Activated T-cell treated with anti-CD3 and anti-CD28 coated beads, Interleukin-2, amount 50 U/mL, for 1 hour (primary cell): ENCODE data around the gene MRPL53.

ENCODE experiments used
- DNase-seq: peaks from one replicate; pipeline ENCODE4 v3.0.0-alpha.2; 2020

Gene MRPL53

DNA sequence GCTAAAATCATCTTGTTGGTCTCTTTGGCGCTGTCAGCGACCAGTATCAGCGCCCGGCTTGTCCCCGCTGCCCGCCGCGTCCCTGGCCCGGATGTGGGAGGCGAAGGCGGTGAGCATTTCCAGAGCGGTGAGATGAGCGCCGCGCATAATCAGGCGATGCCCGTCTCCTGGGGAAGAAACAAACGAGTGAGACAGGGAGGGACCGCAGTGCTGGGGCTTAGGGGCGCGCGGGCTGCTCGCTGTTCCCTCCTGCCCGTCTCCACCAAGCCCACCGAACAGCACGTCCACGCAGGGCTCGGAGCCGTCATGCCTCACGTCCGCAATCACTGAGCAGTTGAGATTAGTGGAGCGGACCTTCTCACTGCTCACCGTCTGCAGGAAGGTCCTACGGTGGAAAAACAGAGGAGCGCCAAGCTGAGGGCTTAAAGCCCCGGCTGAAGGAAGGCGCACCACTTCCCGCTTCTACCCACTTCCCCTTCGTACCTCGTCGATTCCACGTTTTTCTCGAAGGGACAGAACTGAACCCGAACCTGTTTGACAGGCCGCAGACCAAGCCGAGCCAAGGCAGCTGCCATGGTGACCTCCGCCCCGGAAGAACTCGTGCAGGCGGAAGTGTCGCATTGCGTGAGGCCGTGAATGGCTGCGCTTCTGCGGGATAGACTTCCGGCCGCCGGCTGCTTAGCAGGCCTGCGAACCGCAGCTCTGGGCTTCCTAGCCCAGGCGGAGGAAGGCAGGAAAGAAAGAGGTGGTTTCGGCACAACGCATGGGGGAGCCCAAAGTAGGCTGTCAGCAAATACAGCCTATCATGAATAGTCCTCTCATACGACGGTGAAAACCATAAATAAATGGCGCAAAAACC is at the start of gene MRPL53:
TSS of gene MRPL53 (minus strand) at position 595 of the 859 bp plus-strand sequence. CDS start at position 575, 20 bp downstream.
- DNase-seq = peak; percentile 97

DNA sequence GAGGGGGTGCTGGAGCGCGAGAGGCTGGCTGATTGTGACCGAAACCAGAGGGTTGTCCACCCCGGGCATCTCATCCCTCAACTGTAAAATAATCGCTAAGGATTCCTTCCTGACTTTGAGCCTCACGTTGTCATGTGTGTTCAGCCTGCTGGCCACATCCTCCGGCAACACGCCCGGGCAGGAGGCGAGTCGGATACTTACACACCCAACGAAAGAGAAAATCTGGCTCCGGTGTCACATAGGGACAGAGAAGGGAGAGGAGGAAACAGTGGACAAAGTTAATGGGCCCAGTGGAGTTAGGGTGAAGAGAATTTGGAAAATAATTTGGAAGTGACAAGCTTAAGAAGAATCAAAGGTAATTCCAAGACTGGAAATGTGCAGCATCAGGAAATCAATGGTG is 44.2 kb upstream of the MRPL53 start:
- no peak for DNase-seq

- peak; percentile 81 for DNase-seq
Measured at GRCh38 chr2:74515981-74516633, 43.6 kb upstream of the MRPL53 start.

DNA sequence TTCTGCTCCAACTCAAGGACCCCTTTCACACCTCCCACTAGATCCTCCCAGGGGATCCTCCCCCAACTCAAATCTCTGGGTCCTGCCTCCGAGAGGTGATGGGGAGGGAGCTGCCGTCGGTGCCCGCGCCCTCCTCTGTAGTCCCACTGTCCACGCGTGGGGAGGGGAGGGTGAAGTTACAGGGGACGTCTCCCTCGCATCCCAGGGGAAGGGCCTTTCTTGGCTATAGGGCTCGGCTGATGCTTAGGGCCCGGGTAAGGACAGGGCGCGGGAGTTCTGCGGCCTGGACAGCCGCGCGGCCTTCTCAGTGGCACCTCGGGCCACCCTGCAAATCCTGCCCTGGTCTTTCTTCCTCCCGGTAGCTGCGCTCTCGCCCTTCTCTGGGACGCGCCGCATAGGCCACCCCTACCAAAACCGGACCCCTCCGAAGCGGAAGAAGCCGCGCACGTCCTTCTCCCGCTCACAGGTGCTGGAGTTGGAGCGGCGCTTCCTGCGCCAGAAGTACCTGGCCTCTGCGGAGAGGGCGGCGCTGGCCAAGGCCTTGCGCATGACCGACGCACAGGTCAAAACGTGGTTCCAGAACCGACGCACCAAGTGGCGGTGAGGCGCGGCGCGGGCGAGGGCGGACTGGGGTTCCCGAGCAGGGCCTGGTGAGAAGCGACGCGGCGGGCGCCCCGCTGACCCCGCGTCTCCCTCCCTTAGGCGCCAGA is 42.9 kb upstream of the MRPL53 start:
- no peak for DNase-seq

- peak; percentile 45 for DNase-seq
Measured at GRCh38 chr2:74514368-74515270, 42.1 kb upstream of the MRPL53 start, which contains the start of gene TLX2. TSS of gene TLX2 (plus strand) at chr2:74514450. CDS start at chr2:74514807, 357 bp downstream.

- peak; percentile 49 for DNase-seq
Measured at GRCh38 chr2:74513605-74514367, 41.3 kb upstream of the MRPL53 start.

- no peak for DNase-seq
Measured at GRCh38 chr2:74512744-74513604, 40.5 kb upstream of the MRPL53 start.

- DNase-seq = no peak
Measured at GRCh38 chr2:74511104-74511989, 38.9 kb upstream of the MRPL53 start.

DNA sequence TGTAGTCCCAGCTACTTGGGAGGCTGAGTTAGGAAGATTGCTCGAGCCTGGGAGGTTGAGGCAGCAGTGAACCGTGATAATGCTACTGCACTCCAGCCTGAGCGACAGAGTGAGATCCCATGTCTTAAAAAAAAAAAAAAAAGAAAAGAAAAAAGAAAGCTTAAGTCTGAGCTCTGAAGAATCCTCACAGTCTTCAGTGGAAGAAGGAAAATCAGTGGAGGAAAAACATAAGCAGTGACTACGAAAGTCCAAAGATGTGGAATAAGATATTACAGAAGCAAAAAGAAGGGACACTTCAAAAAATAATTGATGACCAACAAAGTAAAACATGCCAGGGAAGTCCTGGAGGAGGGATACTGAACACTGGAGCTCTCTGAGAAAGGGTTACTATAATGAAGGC is 37.8 kb upstream of the MRPL53 start:
- no peak for DNase-seq

DNA sequence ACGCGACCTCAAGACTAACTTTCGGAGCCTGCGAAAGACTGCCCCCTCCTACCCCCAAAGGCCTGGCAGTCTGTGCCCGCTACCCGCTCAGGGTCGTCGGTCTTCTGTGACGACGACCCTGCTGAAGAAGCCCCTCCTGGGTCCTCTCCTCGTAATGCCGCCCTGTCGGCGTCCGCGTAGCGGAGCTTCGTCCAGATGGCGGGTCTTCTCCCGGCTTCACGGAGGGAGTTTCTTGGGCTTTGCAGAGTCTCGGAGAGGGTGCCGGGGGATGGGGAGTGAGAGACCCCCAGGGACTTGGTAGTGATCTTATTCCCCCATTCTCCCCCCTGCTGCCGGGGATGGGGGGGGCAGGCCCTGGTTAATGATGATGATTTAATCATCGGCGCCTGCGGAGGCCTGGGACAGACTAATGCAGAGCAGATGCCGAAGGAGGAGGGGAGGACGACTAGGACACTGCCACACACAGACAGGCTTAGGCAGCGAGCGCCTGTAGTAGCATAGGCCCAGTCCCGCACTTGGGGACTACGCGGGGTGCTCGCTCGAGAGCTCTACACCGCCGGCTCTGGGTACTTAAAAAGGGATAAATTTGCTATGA is 35.5 kb upstream of the MRPL53 start:
- DNase-seq = no peak

- peak; percentile 99 for DNase-seq
Measured at GRCh38 chr2:74507145-74507925, 34.9 kb upstream of the MRPL53 start, which contains the start of gene PCGF1. TSS of gene PCGF1 (minus strand) at chr2:74507695. CDS start at chr2:74507668, 27 bp downstream.

GRCh38 chr2:74505448-74506246 is 33.2 kb upstream of the MRPL53 start:
- no peak for DNase-seq

DNA sequence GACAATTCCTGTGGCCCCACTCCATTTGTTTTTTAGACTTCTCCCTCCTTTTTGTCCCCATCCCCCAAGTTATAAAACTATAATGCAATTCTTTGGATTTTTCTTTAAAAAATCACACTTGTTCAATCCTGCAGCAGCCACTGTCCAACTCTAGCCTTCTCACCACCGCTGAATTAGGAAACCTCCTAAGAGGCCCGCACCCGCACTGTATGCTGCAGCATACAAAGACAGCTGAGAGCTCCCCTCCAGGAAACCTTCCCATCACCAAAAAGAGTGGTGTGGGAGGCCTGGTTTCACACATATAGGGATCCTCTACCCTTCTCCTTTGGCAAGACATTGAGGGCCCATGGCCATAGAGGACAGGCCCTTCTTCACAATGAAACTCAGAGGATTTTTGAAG is 32.1 kb upstream of the MRPL53 start:
- DNase-seq = no peak

DNA sequence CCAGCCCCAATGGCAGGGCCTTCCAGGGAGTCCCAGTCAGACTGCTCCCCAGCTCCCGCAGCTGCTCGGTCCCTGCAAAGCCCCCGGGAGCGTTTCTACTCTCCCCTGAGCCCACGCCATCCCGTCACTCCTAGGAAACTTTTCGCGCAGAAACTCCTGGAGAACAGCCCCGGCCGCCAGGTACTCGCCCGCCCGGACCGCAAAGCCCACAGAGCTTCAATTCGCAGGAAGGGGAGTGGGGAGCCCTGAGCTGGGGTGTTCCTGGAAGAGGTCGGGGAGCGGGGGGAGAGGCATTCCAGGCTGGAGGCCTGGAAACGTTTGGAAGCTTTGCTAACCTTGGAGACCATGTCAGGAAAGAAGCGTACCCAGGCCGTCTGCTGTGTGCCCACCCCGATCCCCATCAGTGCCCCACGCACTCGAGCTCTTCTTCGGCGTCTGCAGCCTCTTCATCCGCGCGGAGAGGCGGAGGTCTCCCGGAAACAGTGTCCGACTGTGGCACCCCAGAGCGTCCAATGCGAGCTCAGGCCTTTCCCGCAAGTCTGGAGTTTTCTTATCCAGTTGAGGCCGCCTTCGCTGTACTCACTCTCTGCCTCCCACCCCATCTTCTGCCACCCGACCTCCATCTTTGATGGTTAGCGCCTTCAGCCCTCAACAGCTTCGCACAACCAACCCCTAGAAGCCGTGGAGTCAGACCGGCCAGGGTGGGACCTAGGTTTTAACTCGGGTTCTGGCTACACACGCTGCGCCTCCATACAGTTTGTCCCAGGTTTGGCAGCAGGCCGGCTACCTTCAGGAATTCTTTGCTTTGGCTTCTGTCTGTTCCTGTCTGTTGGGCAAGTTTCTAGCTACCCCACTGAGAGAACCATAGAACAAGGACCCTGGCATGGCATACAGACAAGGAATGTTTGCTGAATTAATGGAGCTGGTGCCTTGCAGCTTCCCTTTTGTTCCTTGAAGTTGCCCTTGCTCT is 31.3 kb upstream of the MRPL53 start:
- DNase-seq = no peak

GRCh38 chr2:74502720-74503505 is 30.4 kb upstream of the MRPL53 start:
- DNase-seq = peak; percentile 54
